OCI-LY1 (cell line): ENCODE measurements around the gene DEFB121.

Experiments used
- H2AFZ ChIP-seq: fragments of 200-600 bp; sonication (generic), shearing (Covaris generic); 2 replicates; pipeline ENCODE4 v1.6.0; 2014; ENCODE audit warnings: antibody characterized with exemption, mild to moderate bottlenecking, low read length
- H3F3A ChIP-seq: fragments of 200-600 bp; sonication (generic), shearing (Covaris generic); 2 replicates; pipeline ENCODE4 v1.6.0; 2014; ENCODE audit warnings: mild to moderate bottlenecking, antibody characterized with exemption, low read length, moderate library complexity; ENCODE audit not compliant: insufficient read depth
- H3K27ac ChIP-seq: fragments of 200-600 bp; sonication (generic); 2 replicates; pipeline ENCODE4 v1.5.1; 2014; ENCODE audit warnings: low read length, mixed run types, mild to moderate bottlenecking, low read depth; ENCODE audit not compliant: poor library complexity, severe bottlenecking
- H3K27me3 ChIP-seq: fragments of 200-600 bp; sonication (generic); 2 replicates; pipeline ENCODE4 v1.6.0; 2014; ENCODE audit warnings: antibody characterized with exemption, mild to moderate bottlenecking, low read length, moderate library complexity; ENCODE audit not compliant: insufficient read depth
- H3K36me3 ChIP-seq: fragments of 200-600 bp; sonication (generic); 2 replicates; pipeline ENCODE4 v1.6.1; 2014; ENCODE audit warnings: mild to moderate bottlenecking, antibody characterized with exemption, low read length, moderate library complexity, mixed read lengths; ENCODE audit not compliant: insufficient read depth
- H3K4me1 ChIP-seq: fragments of 200-600 bp; sonication (generic); 2 replicates; pipeline ENCODE4 v1.5.1; 2014; ENCODE audit warnings: mild to moderate bottlenecking, low read length, moderate library complexity; ENCODE audit not compliant: insufficient read depth, severe bottlenecking
- H3K4me2 ChIP-seq: fragments of 200-600 bp; sonication (generic), shearing (Covaris generic); 2 replicates; pipeline ENCODE4 v1.6.1; 2014; ENCODE audit warnings: low read length
- H3K4me3 ChIP-seq: fragments of 200-600 bp; sonication (generic); 2 replicates; pipeline ENCODE4 v1.5.1; 2014; ENCODE audit warnings: low read length, low read depth, mild to moderate bottlenecking, mixed read lengths; ENCODE audit not compliant: poor library complexity, severe bottlenecking
- H3K79me2 ChIP-seq: fragments of 200-600 bp; shearing (Covaris generic); 2 replicates; pipeline ENCODE4 v1.6.1; 2016; ENCODE audit warnings: mixed run types, low read length, mixed read lengths; ENCODE audit not compliant: insufficient read depth
- H3K9ac ChIP-seq: fragments of 200-600 bp; sonication (generic), shearing (Covaris generic); 2 replicates; pipeline ENCODE4 v1.6.1; 2014; ENCODE audit warnings: mild to moderate bottlenecking, low read length, mixed read lengths
- H3K9me2 ChIP-seq: fragments of 200-600 bp; sonication (generic), shearing (Covaris generic); 2 replicates; pipeline ENCODE4 v1.6.1; 2014; ENCODE audit warnings: low read depth, mild to moderate bottlenecking, low read length, mixed read lengths
- H3K9me3 ChIP-seq: fragments of 200-600 bp; shearing (Covaris generic); 2 replicates; pipeline ENCODE4 v1.6.1; 2014; ENCODE audit warnings: low read length, mixed read lengths
- H4K20me1 ChIP-seq: fragments of 200-600 bp; sonication (generic), shearing (Covaris generic); 2 replicates; pipeline ENCODE4 v1.6.0; 2016; ENCODE audit warnings: mild to moderate bottlenecking, low read length; ENCODE audit not compliant: insufficient read depth
- CTCF ChIP-seq: fragments of 200-600 bp; sonication (generic), shearing (Covaris generic); IDR thresholded peaks from 2 replicates; pipeline ENCODE4 v1.5.1; 2017; ENCODE audit warnings: mild to moderate bottlenecking, antibody characterized with exemption, low read length, moderate library complexity, mixed read lengths
- EZH2 ChIP-seq: fragments of 200-600 bp; sonication (generic), shearing (Covaris generic); IDR thresholded peaks from 2 replicates; pipeline ENCODE4 v1.8.0; 2017; ENCODE audit warnings: borderline replicate concordance, mixed run types, mild to moderate bottlenecking, antibody characterized with exemption, low read length, moderate library complexity, mixed read lengths

The DEFB121 gene

GRCh38 chr20:31392836-31393235 is 13.2 kb downstream of the DEFB121 start:
- no peak overlapping the region for H2AFZ ChIP-seq
- TF ChIP-seq EZH2 (no peak), CTCF (no peak)

GRCh38 chr20:31390490-31390889 is 15.5 kb downstream of the DEFB121 start, which contains the start of gene DEFB119:
Gene DEFB119, minus strand, starts transcription at chr20:31390590. Its CDS starts 107 bp downstream, at chr20:31390483.
- H3K9me3 ChIP-seq, result no peaks in the 10 kb centered on the region
- no peak within 1 kb of the TSS for H3K27ac ChIP-seq

More at GRCh38 chr20:31392836-31393235, 13.2 kb downstream of the DEFB121 start:
- H3K79me2 ChIP-seq, result no peaks in the 10 kb centered on the region
- H3K4me3 ChIP-seq, result no peak overlapping the region
- no peaks in the 10 kb centered on the region for H3K27me3 ChIP-seq
- H3K4me2 ChIP-seq, result no peak overlapping the region
- H3F3A ChIP-seq, result no peaks in the 10 kb centered on the region
- H3K36me3 ChIP-seq, result no peaks in the 10 kb centered on the region
- H3K9me3 ChIP-seq, result no peaks in the 10 kb centered on the region
- no peaks in the 10 kb centered on the region for H4K20me1 ChIP-seq
- H3K9me2 ChIP-seq, result no peaks in the 10 kb centered on the region
- H3K4me1 ChIP-seq, result no peaks in the 10 kb centered on the region
- no peak overlapping the region for H3K27ac ChIP-seq
- no peak overlapping the region for H3K9ac ChIP-seq

GRCh38 chr20:31374346-31374745 is 31.7 kb downstream of the DEFB121 start:
- Histone ChIP-seq H3K9me2 (no peaks in the 10 kb centered on the region), H3K9me3 (no peaks in the 10 kb centered on the region), H4K20me1 (no peaks in the 10 kb centered on the region), H2AFZ (no peak overlapping the region), H3K9ac (no peak overlapping the region), H3K79me2 (no peaks in the 10 kb centered on the region), H3K4me3 (no peak overlapping the region), H3K4me1 (no peaks in the 10 kb centered on the region), H3K27ac (no peak overlapping the region), H3K36me3 (no peaks in the 10 kb centered on the region), H3K27me3 (peaks cover 6% of the 10 kb centered on the region; the same call in 1 of the 2 replicates), H3K4me2 (no peak overlapping the region), H3F3A (no peaks in the 10 kb centered on the region)
- TF ChIP-seq CTCF (no peak), EZH2 (no peak)

More at GRCh38 chr20:31390490-31390889, 15.5 kb downstream of the DEFB121 start, which contains the start of gene DEFB119:
- Histone ChIP-seq H4K20me1 (no peaks in the 10 kb centered on the region), H3K79me2 (no peaks in the 10 kb centered on the region), H3K9me2 (no peaks in the 10 kb centered on the region), H3K9ac (no peak within 1 kb of the TSS), H3F3A (no peaks in the 10 kb centered on the region), H2AFZ (no peak within 1 kb of the TSS), H3K4me1 (no peaks in the 10 kb centered on the region), H3K4me3 (no peak within 1 kb of the TSS), H3K4me2 (no peak within 1 kb of the TSS), H3K36me3 (no peaks in the 10 kb centered on the region), H3K27me3 (no peaks in the 10 kb centered on the region)
- TF ChIP-seq CTCF (no peak), EZH2 (no peak)
